Esophagus squamous epithelium (tissue), 4 donors: ENCODE measurements around the gene KSR1.

Source experiments
- CTCF ChIP-seq, 6 experiments: fragments of 450-650 bp in 4 of 6; fragments of 200-600 bp in 2 of 6; sonication (generic) in 2 of 6; IDR thresholded peaks; one replicate each; pipeline ENCODE4 v1.5.1; 2016 to 2019; ENCODE audit warnings: antibody characterized with exemption in 6 of 6, mild to moderate bottlenecking in 4 of 6, moderate library complexity in 4 of 6
- POLR2A ChIP-seq, 4 donors: fragments of 450-650 bp; IDR thresholded peaks; one replicate each; pipeline ENCODE4 v1.6.1; 2017; ENCODE audit warnings: antibody characterized with exemption in 4 of 4, mild to moderate bottlenecking in 4 of 4, moderate library complexity in 3 of 4

- TF ChIP-seq CTCF (IDR thresholded peaks at IDR 0.05): no peak
- no peak for TF ChIP-seq POLR2A (IDR thresholded peaks at IDR 0.05)
Observed at GRCh38 chr17:27640790-27641189, 184.5 kb downstream of the KSR1 start.
